GM21447 (cell line): Measurements from ENCODE around the gene PARN.
"Not testable (repeated sequence)": the region's sequence is repeated elsewhere in the genome, so short reads cannot be mapped to it uniquely, and the experiment has no call there.

Experiments used
- ATAC-seq: cut with Tn5 transposase; IDR thresholded peaks from one replicate; pipeline ENCODE4 v1.9.1; 2021; ENCODE audit not compliant: unreplicated experiment

Gene PARN

GRCh38 chr16:14576069-14576468 lies 54.0 kb downstream of the PARN start:
- ATAC-seq, result no peak

DNA sequence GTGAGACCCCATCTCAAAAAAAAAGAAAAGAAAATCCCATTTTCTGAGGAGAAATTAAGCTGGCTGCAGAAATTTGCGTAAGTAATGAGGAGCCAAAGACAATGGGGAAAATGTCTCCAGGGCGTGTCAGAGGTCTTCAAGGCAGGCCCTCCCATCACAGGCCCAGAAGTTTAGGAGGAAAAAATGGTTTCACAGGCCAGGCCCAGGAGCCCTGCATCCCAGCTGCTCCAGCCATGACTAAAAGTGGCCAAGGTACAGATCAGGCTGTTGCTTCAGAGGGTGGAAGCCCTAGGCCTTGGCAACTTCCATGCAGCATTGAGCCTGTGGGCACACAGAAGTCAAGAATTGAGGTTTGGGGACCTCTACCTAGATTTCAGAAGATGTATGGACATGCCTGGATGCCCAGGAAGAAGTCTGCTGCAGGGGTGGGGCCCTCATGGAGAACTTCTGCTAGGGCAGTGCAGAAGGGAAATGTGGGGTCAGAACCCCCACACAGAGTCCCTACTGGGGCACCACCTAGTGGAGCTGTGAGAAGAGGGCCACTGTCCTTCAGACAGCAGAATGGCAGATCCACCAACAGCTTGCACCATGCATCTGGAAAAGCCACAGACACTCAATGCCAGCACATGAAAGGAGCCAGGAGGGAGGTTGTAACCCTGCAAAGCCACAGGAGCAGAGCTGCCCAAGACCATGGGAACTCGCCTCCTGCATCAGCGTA lies 55.2 kb downstream of the PARN start:
- not testable (repeated sequence) for ATAC-seq

- ATAC-seq, result no peak
Observed at GRCh38 chr16:14572535-14572934, 57.5 kb downstream of the PARN start.

- no peak for ATAC-seq
Observed at GRCh38 chr16:14569213-14569612, 60.8 kb downstream of the PARN start.

GRCh38 chr16:14566599-14566998 lies 63.5 kb downstream of the PARN start:
- ATAC-seq, result no peak

DNA sequence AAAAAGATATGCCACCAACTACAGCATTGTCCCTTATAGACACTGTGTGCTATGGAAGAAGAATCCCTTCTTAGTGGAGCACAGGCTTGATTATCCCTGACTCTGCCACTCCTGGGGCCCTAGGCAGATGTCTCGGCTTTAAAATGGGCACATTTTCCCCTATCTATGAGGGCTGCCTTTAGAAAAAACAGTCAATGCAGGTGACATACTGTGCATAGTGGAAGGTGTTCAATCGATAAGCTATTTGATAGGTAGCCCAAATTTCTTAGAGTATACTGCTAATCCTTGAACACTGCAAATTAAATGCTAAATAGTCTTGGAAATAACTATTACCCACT lies 64.4 kb downstream of the PARN start:
- ATAC-seq, result no peak

DNA sequence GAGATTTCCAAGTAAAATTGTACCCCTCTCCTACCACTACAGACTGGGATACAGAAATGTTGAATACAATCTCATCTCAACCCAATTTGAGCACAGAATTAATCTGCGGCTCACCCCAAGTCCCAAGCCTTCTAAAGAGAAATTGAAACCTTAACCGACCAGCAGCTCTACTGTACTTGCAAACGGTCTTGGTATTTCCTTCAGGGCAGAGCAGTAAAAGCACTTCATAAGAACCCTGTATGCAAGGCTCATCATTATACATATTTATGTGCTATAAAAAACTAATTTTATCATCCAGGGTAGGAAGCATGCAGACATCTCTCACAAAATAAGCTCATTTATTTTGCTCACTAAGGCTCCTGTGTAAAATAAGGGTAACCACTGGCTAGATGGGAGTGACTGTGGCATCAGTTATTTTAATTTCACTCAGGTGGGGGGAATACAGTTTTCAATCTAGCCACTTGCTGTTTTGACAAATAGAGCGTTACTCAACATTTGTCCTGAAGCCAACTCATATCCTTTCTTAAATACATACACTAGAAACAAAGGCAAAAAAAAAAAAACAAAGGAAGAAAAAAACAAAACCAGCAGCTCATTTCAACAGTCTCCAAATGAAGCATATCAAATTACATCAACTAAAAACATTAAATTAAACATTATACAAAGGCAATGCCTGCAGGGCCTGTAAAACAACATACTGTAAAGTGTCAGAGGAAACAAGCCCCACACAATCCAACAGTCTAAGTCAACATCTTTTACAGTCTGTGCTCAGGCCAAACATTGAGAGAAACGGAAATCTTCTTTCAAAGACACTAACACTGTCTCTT lies 65.0 kb downstream of the PARN start:
- ATAC-seq, result no peak

GRCh38 chr16:14564323-14564722 lies 65.7 kb downstream of the PARN start:
- no peak for ATAC-seq

GRCh38 chr16:14562691-14563491 lies 67.2 kb downstream of the PARN start:
- ATAC-seq, result no peak

GRCh38 chr16:14560523-14560922 lies 69.5 kb downstream of the PARN start:
- no peak for ATAC-seq

- no peak for ATAC-seq
Observed at GRCh38 chr16:14559809-14560241, 70.2 kb downstream of the PARN start.

DNA sequence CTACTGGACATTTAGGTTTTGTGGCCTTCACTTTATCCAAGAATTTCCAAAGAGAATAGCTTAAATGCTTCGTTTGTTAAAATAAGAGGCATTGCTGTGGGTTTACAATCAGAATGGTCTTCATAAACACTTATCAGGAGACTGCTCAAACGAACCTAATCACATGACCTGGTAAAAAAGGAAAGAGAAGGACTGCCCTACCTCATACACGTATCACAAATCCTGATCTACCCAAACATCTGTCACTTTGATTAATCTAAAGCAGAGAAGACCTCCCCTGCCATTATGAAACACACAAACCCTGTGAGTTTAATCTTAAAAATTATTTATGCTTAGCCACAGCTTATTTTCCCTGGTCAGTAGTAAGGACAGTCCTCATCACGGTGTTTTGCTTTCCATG lies 76.6 kb downstream of the PARN start:
- no peak for ATAC-seq

GRCh38 chr16:14549789-14550153 lies 80.3 kb downstream of the PARN start:
- ATAC-seq, result no peak

GRCh38 chr16:14548933-14549788 lies 80.9 kb downstream of the PARN start:
- no peak for ATAC-seq

DNA sequence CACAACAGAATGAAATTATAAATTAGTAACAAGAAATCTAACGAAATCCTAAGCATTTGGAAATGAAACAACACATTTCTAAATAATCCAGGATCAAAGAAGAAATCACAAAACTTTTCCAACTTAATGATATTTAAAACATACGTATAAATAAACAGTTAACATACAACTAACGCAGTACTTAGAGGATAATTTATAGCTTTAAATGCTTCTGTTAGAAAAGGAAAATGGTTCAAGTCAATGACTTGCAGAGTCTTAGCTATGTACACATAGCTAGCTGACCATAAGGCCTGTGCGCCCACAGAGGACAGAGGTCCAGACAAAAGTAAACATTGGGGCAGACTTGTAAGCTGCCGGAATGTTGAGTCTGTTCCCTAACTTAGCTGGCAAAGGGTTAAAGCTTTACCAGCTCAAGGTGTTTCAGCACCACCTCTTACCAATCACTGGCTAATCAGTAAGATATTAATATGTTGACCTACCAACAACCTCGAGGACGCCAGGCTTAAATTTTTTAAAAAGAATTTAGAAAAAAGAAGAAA lies 84.6 kb downstream of the PARN start:
- ATAC-seq, result no peak

DNA sequence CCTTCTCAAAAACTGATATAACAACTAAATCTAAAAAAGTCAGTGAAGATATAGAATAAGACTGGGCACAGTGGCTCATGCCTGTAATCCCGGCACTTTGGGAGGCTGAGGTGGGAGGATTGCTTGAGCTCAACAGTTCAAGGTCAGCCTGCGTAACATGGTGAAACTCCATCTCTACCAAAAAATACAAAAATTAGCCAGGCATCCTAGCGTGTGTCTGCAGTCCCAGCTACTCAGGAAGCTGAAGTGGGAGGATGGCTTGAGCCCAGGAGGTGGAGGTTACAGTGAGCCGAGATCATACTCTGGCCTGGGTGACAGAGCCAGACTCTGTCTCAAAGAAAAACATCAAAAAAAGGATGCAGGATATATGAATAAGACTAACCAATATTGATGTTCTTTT lies 85.2 kb downstream of the PARN start:
- ATAC-seq, result not testable (repeated sequence)

GRCh38 chr16:14539631-14540030 lies 90.4 kb downstream of the PARN start:
- no peak for ATAC-seq

DNA sequence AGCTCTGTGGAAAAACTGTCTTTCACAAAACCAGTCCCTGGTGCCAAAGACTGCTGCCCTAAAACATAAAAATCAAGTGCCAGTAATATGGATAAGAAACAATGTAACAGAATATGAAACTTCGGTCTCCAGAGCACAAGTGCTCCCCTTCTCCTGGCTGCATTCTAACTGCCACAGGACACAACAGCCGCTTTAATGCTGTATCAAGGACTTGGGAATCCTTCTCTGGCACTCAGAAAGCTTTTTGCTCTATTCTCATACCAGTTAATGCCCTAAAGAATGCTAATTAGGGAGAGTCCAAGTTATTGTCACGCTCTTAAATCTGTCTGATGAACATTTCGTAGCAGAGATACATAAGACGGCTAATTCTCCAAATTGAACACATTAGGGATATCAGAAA lies 90.9 kb downstream of the PARN start:
- no peak for ATAC-seq

GRCh38 chr16:14538604-14539003 lies 91.5 kb downstream of the PARN start:
- ATAC-seq, result no peak

DNA sequence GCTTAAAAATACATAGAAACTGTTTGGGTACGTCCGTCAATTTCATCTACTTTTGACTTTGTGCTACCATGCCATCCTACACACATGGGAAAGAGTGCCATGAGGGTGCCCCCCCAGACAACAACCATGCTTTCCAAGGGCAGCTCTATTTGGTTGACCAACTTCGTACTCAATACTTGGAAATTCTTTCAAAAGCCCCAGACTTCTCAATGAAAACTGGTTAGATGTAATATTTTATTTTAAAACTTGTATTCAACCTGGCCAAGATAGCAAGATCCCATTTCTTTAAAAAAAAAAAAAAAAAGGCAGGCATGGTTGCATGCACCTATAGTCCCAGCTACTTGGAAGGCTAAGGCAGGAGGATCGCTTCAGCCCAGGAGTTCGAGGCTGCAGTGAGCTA lies 98.4 kb downstream of the PARN start:
- ATAC-seq, result no peak

DNA sequence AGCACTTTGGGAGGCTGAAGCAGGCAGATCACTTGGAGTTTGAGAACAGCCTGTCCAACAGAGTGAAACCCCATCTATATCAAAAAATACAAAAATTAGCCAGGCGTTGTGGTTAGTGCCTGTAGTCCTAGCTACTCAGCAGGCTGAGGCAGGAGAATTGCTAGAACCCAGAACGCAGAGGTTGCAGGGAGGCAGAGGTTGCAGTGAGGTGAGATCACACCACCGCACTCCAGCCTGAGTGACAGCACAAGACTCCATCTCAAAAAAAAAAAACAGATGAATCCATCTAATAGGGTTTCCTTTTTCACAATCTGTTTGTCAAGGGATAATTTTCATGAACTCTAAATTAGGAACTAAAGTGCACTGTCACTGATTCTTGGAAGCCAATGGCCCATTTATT lies 99.0 kb downstream of the PARN start:
- ATAC-seq, result no peak
